Measurements from ENCODE around the gene HOXD3.

The HOXD3 gene

GRCh38 chr2:176132205-176133171 is 24.6 kb upstream of the HOXD3 start:
- no peak for DNase-seq (ENCODE audit: low read depth in 2 of 2)

DNA sequence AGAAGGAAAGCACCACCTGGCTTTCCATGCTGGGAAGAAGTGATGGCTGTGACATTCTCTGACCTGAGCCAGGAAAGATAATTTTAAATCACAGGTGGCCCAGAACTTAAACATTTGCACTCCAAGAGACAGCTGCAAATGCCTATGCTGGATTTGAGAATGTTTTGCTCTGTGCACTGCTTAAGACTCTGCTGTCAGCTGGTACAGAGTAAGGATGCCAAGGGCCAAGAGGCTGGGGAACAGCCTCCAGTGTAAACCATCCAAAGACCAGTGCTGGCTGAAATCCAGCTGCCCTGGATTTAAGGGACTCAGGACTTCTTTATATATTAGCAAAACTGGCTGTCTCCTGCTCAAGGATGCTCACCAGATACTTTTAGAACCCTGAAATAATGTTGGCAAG is 23.7 kb upstream of the HOXD3 start:
- DNase-seq (ENCODE audit: low read depth in 2 of 2): no peak

DNA sequence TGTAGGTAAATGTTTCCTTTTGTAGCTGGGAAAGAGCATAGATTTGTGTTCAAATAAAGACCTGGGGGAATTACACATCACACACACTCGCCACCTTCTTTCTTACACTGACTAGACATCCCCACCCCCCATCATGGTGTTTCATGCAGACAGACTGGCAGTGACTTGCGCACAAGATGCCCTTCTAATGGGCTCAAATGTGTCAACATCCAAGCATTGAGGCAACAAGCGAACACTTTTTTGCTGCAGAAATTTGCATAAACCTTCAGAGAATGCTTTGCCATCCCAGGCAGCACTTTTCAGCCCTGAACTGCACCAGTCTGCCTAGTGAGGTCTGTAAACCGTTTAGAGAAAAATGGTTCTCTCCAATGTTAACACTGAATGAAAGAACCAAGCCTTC is 23.1 kb upstream of the HOXD3 start:
- no peak for DNase-seq (ENCODE audit: low read depth in 2 of 2)

GRCh38 chr2:176135035-176135440 is 22.1 kb upstream of the HOXD3 start:
- DNase-seq (ENCODE audit: low read depth in 2 of 2): no peak

DNA sequence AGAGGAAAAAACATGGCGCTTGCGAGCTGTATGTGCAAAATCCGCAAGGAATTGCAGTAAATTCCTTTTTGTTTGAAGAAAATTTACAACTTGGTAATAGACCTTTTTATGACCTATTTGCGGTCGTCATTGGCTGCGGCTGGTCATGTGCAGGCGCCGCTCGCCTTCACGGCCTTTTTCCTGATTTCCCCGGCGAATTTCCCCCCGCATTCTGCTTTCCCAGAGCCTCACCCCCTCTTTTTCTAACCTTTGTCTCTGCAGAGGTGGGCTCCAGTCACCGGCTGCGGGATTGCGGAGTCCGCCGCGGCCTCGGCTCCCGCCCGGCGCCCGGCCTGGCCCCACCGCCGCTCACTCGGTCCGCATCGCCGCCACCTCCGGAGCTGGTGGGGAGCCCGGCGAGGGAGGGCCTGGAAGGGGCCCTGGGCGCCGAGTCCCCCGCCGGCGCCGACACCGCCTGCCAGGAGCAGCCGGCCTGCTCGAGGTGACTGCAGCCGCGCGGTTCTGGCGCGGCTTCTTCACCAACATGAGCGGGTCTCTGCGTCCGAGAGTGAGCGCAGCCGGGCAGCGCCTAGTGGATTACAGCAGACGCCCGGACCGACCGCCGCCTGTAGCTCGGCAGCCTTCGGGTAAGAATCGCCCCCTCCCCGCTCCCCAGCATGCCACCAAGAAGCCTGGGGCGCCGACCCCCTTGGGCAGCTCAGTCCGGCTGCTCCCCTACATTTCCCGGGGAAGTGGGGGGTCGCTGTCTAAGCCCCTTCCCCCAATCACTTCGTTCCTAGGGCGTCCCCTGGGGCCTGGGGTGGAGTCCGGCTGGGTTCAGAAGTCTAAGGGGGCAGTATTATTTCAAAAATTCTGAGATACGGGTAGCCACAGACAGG is 20.5 kb upstream of the HOXD3 start:
- no peak for DNase-seq (ENCODE audit: low read depth in 2 of 2)

- DNase-seq (ENCODE audit: low read depth in 2 of 2): no peak
These were observed 19.9 kb upstream of the HOXD3 start for GRCh38 chr2:176137252-176137580.

- DNase-seq (ENCODE audit: low read depth in 2 of 2): no peak
These were observed 19.2 kb upstream of the HOXD3 start for GRCh38 chr2:176137906-176138305.

- DNase-seq (ENCODE audit: low read depth in 2 of 2): no peak
These were observed 18.6 kb upstream of the HOXD3 start for GRCh38 chr2:176138526-176138922.

GRCh38 chr2:176138923-176139660 is 18.0 kb upstream of the HOXD3 start:
- DNase-seq (ENCODE audit: low read depth in 2 of 2): no peak

- DNase-seq (ENCODE audit: low read depth in 2 of 2): no peak
These were observed 17.2 kb upstream of the HOXD3 start for GRCh38 chr2:176139661-176140512.

- DNase-seq (ENCODE audit: low read depth in 2 of 2): peak; percentile 59 to 64
These were observed 16.4 kb upstream of the HOXD3 start for GRCh38 chr2:176140513-176141317.

DNA sequence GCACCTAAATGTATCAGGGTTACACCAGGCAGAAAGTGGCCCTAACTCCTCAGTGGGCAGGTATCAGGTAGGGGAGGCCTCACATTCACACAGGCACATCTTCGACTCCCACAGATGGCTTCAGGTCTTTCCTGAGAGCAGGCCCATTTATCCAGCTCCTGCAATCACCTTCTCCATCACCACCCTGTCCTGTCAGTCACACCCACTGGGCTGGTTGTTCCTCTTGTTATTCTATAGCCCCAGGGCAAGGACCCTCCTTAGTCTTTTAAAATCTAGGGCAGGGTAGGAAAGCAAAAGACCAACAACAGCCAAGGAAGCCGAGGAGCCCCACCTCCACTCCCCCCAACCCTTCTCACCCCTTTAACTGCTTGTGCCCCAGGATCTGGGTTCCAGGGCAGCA is 14.8 kb upstream of the HOXD3 start:
- DNase-seq (ENCODE audit: low read depth in 2 of 2): no peak

- no peak for DNase-seq (ENCODE audit: low read depth in 2 of 2)
These were observed 11.8 kb upstream of the HOXD3 start for GRCh38 chr2:176145085-176145969.

DNA sequence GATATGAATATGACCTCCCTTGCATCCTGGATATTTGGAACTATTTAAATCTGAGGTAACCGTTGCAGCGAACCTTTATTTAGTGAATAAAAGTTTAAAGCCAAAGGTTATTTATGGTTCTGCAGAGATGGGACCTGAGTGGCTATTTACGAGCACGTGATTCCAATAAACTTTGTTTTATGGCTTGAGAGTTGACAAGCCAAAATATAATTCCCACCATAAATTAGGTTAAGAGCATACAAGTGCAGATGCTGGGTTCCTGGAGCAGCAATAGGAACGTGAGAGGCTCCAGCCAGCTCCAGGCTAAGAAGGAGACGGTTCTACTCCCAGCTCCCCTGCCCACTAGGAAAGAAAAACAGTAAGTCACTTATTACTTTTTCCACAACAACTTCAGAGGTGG is 11.0 kb upstream of the HOXD3 start:
- DNase-seq (ENCODE audit: low read depth in 2 of 2): no peak

GRCh38 chr2:176146645-176147044 is 10.5 kb upstream of the HOXD3 start:
- no peak for DNase-seq (ENCODE audit: low read depth in 2 of 2)

DNA sequence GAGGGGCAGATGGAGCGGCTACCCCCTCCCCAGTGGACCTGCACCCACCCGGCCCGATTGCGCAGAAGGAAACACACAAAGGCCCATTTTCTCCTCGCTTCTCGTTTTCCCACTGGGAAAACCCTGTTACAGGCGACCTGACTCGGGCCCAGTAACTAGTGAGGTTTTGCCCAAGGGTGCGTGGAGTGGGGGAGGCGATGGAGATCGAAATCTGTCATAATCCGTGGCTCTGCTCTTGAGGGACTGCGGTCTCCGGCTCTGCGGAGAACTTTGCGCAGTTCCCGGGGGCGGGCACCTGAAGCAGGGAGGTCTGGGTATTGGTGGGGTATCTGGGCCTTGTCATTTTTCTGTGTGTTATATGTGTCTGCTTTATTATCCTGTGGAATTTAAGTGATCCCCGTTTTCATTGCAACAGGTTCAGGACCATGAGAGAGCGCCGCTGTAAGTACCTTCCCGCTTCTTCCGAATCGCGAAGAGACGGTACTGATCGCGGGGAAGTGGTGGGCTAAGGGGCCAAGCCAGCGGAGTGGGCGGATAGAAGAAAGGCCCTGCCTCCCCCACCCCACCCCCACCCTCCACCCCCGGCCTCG is 9.8 kb upstream of the HOXD3 start:
- DNase-seq (ENCODE audit: low read depth in 2 of 2): no peak

GRCh38 chr2:176147800-176148496 is 9.2 kb upstream of the HOXD3 start:
- DNase-seq (ENCODE audit: low read depth in 2 of 2): no peak

DNA sequence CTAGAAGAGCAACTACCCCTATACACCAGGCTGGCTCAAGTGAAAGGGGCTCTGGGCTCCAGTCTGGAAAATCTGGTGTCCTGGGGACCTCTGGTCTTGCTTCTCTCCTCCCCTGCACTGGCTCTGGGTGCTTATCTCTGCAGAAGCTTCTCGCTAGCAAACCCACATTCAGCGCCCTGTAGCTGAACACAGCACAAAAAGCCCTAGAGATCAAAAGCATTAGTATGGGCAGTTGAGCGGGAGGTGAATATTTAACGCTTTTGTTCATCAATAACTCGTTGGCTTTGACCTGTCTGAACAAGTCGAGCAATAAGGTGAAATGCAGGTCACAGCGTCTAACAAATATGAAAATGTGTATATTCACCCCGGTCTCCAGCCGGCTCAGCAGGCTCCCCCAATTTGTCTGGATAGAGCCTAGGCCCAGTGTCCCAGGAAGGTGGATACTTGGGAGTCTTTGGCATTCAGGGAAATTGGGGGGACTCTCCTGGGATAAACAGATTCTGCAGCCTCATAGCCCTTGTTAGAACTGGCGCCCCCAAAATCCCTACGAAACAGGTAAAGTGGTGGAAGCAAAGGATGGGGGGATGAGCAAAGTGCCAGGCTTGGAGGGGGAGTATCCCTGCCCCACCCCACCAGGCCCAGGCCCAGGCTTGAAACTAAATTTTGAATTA is 8.2 kb upstream of the HOXD3 start:
- DNase-seq (ENCODE audit: low read depth in 2 of 2): no peak
